GM21526 (cell line): ENCODE results near the gene CRY2.
"Not testable (repeated sequence)": the region's sequence is repeated elsewhere in the genome, so short reads cannot be mapped to it uniquely, and the experiment has no call there.

Experiments
- ATAC-seq: cut with Tn5 transposase; IDR thresholded peaks from one replicate; pipeline ENCODE4 v1.9.1; 2021; ENCODE audit warnings: moderate library complexity; ENCODE audit not compliant: unreplicated experiment, low FRiP score

Gene CRY2

DNA sequence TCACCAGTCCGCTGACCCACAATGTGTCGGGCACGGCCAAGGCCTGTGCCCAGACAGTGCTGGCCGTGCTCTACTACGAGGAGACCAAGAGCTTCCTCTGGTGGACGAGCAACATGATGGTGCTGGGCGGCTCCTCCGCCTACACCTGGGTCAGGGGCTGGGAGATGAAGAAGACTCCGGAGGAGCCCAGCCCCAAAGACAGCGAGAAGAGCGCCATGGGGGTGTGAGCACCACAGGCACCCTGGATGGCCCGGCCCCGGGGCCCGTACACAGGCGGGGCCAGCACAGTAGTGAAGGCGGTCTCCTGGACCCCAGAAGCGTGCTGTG, 36.2 kb upstream of the CRY2 start:
- no peak for ATAC-seq

GRCh38 chr11:45811571-45812290, 35.5 kb upstream of the CRY2 start:
- ATAC-seq, result no peak

DNA sequence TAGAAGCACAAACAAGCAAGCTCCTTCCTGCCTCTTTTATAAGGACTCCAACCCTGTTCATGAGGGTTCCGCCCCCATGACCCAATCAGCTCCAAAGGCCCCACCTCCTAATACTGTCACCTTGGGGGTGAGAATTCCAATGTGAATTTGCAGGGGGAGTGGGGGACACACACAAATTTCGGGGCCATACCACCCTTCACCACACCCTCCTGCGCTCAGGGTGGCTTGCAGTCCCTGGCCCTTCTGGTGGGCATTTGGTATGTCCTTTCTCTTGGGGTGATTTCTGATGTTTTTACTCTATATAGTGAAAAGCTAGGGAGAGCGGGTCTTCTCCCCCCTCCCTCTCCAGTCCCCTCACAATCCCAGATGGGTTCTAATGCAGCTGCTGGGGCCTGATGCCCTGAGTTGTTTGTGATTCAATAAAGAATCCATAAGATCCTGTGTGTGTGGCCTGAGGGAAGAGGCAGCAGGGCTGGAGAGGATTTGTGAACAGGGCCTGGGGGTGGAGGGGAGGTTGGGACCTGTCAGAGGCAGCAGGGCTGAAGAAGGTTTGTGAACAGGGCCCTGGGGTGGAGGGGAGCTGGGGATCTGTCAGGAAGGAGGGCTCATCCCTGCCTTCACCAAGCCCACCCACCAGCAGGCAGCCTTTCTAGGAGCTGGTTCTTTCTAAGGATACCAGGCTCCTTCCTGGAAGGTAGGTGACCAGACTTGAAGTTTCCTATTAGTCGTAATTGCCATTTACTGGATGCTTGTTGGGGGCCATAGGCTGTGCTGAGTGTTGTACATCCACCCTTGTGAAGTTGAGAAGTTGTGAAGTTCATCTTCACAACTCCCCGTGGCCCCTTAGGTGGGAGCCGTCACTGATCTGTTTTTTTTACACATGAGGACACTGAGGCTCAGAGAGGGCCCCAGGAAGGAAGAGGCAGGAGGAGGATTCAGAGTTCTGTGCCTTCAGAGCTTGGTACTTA, 34.4 kb upstream of the CRY2 start:
- ATAC-seq, result no peak

- no peak for ATAC-seq
Observed at GRCh38 chr11:45815747-45816146, 31.5 kb upstream of the CRY2 start.

GRCh38 chr11:45816614-45817013, 30.7 kb upstream of the CRY2 start:
- no peak for ATAC-seq

GRCh38 chr11:45817191-45817590, 30.1 kb upstream of the CRY2 start:
- peak; percentile 85 for ATAC-seq

DNA sequence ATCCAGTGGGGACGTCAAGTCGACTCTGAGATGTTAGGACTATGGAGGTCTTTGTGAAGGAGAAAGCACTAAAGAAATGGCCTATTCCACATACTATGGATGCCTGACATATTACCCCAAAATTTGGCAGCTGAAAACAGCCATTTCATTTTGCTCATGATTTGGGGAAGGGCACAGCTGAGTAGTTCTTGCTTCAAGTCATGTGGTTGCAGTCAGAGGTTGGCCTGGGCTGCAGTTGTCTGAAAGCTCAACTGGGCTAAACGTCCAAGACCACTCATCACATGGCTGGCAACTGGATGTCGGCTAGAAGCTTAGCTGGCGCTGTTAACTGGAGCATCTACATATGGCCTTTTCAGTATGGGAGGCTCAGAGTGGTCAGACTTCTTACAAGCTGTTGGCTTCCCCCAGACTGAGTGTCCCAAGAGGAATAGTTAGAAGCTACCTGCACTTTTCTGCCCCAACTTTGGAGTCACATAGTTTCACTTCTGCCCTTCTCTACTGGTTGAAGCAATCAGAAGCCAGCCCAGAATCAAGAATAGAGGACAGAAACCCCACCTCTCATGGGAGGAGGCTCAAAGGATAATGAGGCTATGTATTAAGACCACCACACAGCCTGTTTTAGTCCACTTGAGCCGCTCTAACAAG, 28.2 kb upstream of the CRY2 start:
- no peak for ATAC-seq

DNA sequence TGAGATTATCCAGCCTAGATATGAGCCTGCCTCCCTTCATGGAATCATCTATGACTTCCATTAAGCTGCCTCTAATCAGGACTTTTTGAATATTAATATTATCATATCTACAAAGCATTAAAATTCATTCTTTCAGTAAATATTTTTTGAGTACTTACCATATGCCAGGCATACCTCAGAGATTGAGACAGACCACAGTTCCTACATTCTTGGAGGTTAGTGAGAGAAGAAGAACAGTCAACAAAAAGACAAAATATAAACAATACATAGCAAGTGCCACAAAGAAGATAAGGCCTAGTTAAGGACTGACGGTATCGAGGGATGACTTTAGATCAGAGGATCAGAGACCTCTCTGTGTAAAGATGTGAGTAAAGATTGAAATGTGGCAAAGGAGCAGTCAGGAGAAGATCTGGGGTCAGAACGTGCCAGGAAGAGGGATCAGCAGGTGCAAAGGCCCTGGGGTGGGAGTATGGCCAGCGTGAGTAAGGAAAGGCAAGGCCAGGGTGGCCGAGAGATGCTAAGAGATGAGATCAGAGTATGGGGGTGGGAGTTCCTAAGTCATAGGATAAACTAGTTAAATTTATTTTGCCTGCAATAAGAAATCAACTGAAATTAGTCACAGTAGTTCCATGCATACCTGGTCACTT, 26.9 kb upstream of the CRY2 start:
- ATAC-seq, result no peak

- ATAC-seq, result not testable (repeated sequence)
Observed at GRCh38 chr11:45826492-45826891, 20.8 kb upstream of the CRY2 start.

GRCh38 chr11:45827123-45827522, 20.2 kb upstream of the CRY2 start:
- ATAC-seq, result no peak

DNA sequence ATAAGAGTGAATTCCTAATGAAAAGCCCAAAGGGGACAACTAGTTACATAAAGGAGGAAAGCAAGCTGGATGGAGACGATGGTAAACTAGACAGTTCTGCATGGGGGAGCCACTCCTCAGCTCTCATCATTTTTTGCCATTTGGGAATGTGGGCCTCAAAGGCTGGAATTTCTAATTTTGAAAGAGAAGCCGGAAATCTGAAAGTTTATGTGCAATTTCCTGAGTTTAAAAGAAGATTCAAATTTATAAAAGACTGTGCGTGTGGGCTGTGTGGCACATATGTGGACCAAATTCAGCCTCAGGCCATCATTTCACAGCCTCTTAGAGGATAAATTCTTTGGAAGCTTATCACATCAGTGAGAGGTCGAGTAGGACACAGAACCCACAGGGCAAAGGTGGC, 18.3 kb upstream of the CRY2 start:
- no peak for ATAC-seq

- ATAC-seq, result no peak
Observed at GRCh38 chr11:45830596-45830995, 16.7 kb upstream of the CRY2 start.

GRCh38 chr11:45832811-45833441, 14.3 kb upstream of the CRY2 start:
- ATAC-seq, result no peak

- ATAC-seq, result no peak
Observed at GRCh38 chr11:45833761-45834160, 13.5 kb upstream of the CRY2 start.

GRCh38 chr11:45834298-45834756, 12.9 kb upstream of the CRY2 start:
- ATAC-seq, result no peak

GRCh38 chr11:45839204-45839603, 8.1 kb upstream of the CRY2 start:
- no peak for ATAC-seq

DNA sequence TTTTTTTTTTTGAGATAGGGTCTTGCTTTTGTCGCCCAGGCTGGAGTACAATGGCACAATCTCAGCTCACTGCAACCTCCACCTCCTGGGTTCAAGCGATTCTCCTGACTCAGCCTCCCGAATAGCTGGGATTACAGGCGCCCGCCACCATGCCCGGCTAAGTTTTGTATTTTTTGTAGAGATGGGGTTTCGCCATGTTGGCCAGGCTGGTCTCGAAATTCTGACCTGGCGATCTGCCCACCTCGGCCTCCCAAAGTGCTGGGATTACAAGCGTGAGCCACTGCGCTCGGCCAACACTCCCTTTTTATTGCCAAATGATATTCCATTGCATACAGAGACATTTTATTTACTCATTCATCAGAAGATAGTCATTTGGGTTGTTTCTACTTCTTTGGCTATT, 7.0 kb upstream of the CRY2 start:
- ATAC-seq, result not testable (repeated sequence)

- no peak for ATAC-seq
Observed at GRCh38 chr11:45843158-45843924, 3.9 kb upstream of the CRY2 start.

DNA sequence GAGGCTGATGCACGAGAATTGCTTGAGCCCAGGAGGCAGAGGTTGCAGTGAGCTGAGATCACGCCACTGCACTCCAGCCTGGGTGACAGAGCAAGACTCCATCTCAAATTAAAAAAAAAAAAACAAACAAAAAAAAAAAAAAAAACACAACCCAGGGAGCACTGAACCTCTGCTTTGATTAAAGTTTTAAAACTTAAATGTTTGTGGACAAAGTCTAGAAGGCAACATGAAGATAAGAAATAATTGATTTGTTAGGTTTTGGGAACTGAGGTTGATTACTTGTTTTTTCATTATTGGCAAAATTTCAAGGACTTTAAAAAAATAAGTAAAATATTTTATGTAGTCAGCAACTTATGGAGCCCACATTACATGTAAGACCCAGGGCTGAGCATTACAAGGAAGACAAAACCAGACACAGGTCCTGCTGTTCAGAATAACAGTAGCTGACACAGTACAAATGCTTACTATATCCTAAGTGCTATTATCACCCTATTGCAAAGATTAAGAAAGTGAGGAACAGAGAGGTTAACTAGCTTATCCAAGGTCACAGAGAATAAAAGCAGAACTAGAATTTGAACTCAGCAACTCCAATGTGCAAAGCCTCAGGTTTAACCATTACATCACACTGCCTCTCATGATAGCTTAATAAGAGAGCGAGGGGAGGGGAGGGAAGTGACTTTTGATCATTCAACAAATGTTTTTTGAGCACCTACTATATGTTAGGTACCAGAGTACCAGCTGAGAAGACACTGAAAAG, 2.3 kb upstream of the CRY2 start:
- no peak for ATAC-seq
